Measurements from ENCODE around the gene SUCLA2.

GRCh38 chr13:47930649-47931165 lies 70.4 kb downstream of the SUCLA2 start:
- no peak for TF ChIP-seq CTCF (IDR thresholded peaks at IDR 0.05)
- no peak for TF ChIP-seq POLR2A (IDR thresholded peaks at IDR 0.05)

Data from Peyer's patch (tissue), 4 donors.